Fibroblast of lung (primary cell): ENCODE measurements around the gene ETFA.

Experiments
- CTCF ChIP-seq, 2 donors: IDR thresholded peaks in 1 of 2; conservative IDR thresholded peaks in 1 of 2; 1 replicate in 1 of 2; 2 replicates in 1 of 2; pipeline ENCODE4 v1.5.1; 2011 to 2012; ENCODE audit warnings: low read length in 2 of 2, control low read depth in 1 of 2, inconsistent platforms in 1 of 2, low read depth in 1 of 2, mild to moderate bottlenecking in 1 of 2
- EZH2 ChIP-seq: IDR thresholded peaks from 2 replicates; pipeline ENCODE4 v1.5.1; 2012; ENCODE audit warnings: low read length, control low read depth, mild to moderate bottlenecking; ENCODE audit errors: missing control alignments

GRCh38 chr15:76333720-76334437, 22.6 kb upstream of the ETFA start:
- no peak for TF ChIP-seq EZH2
- peak; percentile 10 to 32 for TF ChIP-seq CTCF (conservative IDR thresholded peaks at IDR 0.05 in 1 of 2, IDR thresholded peaks at IDR 0.05 in 1 of 2; ENCODE audit: low read depth in 1 of 2, low read length in 2 of 2)
